ENCODE measurements around the gene ZC3H11A.

Gene ZC3H11A

DNA sequence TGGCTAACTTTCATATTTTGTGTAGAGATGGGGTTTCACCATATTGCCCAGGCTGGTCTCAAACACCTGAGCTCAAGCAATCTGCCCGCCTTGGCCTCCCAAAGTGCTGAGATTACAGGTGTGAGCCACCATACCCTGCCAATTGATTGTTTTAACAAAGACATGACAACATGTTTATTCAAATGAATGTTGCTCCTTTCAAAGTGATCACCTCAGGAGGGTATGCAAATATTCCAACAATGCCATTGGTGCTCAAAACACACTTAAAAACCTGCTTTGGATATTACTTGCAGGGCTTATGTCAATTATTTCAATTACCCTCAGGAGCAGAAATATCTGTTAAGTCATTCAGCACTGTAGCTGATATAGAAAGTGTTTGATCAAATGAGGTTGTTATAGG, 22.6 kb upstream of the ZC3H11A start:
- no peak overlapping the region for H3K4me3 ChIP-seq (ENCODE audit: low read depth, low read length)
- TF ChIP-seq, protein P1, sequence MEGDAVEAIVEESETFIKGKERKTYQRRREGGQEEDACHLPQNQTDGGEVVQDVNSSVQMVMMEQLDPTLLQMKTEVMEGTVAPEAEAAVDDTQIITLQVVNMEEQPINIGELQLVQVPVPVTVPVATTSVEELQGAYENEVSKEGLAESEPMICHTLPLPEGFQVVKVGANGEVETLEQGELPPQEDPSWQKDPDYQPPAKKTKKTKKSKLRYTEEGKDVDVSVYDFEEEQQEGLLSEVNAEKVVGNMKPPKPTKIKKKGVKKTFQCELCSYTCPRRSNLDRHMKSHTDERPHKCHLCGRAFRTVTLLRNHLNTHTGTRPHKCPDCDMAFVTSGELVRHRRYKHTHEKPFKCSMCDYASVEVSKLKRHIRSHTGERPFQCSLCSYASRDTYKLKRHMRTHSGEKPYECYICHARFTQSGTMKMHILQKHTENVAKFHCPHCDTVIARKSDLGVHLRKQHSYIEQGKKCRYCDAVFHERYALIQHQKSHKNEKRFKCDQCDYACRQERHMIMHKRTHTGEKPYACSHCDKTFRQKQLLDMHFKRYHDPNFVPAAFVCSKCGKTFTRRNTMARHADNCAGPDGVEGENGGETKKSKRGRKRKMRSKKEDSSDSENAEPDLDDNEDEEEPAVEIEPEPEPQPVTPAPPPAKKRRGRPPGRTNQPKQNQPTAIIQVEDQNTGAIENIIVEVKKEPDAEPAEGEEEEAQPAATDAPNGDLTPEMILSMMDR (IDR thresholded peaks at IDR 0.05; ENCODE audit: borderline replicate concordance, insufficient read depth, low read depth, low read length): no peak

DNA sequence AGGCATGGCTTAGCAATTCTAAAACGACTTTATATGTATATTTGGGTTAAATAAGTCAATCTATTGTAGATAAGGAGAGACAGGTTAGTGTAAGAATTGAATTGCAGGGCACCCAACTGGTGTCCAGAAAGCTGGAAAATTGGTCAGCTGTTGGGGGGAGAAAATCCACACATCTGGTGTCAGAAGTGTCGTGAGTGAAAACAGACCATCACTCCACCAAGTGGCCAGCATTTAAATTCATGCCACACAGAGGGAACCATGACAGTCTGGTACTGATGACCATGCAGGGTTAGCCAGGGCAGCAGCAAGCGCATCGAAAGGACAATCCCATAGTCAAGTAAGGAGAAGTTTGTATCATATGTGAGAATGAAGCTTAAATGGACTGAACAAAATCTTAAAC, 18.8 kb upstream of the ZC3H11A start:
- TF ChIP-seq, protein P1 (IDR thresholded peaks at IDR 0.05; ENCODE audit: borderline replicate concordance, insufficient read depth, low read depth, low read length): no peak
- H3K4me3 ChIP-seq (ENCODE audit: low read depth, low read length): no peak overlapping the region

DNA sequence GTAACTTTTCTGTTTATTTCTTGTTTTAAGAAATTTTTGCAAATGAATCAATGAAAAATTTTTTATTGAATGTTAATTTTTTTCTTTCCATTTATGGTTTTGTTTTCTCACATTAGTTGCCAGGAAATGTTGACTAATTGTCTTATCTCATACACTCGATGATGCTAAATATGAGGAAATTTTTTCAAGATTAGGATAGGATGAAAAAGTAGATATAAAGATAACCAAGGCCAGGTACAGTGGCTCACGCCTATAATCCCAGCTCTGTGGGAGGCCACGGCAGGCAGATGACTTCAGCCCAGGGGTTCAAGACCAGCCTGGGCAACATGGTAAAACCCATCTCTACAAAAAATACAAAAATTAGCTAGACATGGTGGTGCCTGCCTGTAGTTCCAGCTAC, 17.8 kb upstream of the ZC3H11A start:
- no peak overlapping the region for H3K4me3 ChIP-seq (ENCODE audit: low read depth, low read length)
- TF ChIP-seq, protein P1 (IDR thresholded peaks at IDR 0.05; ENCODE audit: borderline replicate concordance, insufficient read depth, low read depth, low read length): no peak

DNA sequence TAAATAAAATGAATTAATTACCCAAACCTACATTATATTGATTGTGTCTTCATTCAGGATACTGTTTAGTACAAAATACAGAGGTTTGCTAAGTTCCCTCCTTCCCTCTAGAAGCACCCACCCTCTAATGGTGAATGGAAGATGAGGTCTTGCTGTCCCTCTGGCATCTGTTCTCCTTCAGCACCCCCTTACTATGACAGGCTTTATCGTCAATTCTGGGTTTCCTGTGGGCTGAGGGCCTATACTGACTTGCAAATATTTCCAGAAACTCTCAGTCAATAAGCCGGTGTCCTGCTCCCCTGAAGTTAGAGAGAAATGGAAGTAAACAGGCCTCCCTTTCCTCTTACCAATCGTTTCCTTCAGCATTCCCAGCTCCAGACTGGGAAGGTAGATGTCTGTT, 17.3 kb upstream of the ZC3H11A start:
- no peak overlapping the region for H3K4me3 ChIP-seq (ENCODE audit: low read depth, low read length)
- TF ChIP-seq, protein P1 (IDR thresholded peaks at IDR 0.05; ENCODE audit: borderline replicate concordance, insufficient read depth, low read depth, low read length): no peak

DNA sequence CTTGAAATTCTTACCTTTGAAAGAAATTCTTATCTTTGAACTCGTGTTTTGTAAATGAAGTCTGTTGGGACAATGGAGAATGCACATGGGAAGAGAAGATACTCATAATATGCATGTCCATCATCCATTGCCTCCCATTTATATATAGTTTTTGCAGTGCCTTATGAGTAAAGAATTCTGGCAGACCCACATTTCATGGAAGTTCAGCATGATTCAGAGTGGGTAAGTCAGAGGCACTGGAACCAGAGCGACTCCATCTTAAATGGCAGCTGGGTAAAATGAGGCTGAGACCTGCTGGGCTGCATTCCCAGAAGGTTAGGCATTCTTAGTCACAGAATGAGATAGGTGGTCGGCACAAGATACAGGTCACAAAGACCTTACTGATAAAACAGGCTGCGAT, 16.6 kb upstream of the ZC3H11A start:
- TF ChIP-seq, protein P1 (IDR thresholded peaks at IDR 0.05; ENCODE audit: borderline replicate concordance, insufficient read depth, low read depth, low read length): no peak
- H3K4me3 ChIP-seq (ENCODE audit: low read depth, low read length): no peak overlapping the region

DNA sequence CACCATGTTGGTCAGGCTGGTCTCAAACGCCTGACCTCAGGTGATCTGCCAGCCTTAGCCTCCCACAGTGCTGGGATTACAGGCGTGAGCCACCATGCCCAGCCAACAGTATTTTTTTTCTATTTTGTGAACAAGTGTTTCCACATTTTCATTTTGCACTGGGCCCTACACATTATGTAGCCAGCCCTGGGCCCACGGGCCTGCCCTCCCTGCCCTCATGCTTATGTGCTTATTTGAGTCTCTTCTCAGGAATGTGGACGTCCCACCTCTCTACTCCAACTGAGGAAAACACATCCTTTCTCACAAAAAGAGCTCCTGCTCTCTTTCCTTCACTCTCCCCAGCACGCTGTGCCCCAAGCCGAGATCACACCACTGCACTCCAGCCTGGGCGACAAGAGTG, 13.5 kb upstream of the ZC3H11A start:
- TF ChIP-seq, protein P1 (IDR thresholded peaks at IDR 0.05; ENCODE audit: borderline replicate concordance, insufficient read depth, low read depth, low read length): no peak
- no peak overlapping the region for H3K4me3 ChIP-seq (ENCODE audit: low read depth, low read length)

DNA sequence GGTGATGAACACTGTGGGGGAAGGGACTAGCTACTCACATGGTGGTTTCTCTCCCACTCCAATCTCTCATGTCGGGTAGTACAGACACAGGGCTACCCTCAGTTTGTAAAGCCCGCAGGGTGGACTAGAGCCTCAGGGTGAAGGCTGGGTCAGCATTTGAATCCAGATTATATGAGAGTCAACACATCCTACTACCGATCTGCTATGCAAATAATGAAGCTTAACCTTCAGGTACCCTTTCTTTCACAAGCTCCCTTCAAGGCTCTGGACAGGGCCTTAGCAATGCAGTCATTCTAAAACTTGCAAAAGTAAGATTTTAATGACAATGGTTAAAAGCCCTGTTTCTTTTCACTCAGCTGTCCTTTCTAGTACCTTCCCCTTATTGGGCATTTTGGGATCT, 5.5 kb upstream of the ZC3H11A start:
- TF ChIP-seq, protein P1 (IDR thresholded peaks at IDR 0.05; ENCODE audit: borderline replicate concordance, insufficient read depth, low read depth, low read length): no peak
- H3K4me3 ChIP-seq (ENCODE audit: low read depth, low read length): no peak overlapping the region
